Measurements from ENCODE around the gene RTN4RL1.
A peak's percentile ranks its signal among the peaks of the same experiment; 100 is the strongest.

The RTN4RL1 gene

GRCh38 chr17:1908699-1909309 is 116.3 kb downstream of the RTN4RL1 start:
- in situ Hi-C loops (cut with HindIII; ENCODE audit: low sequenced_read_pairs): loop anchor here (25.0 kb wide), 1 partner anchor 128 kb away; the partner anchor contains the start of genes DPH1, OVCA2 and RTN4RL1
- DNase-seq (ENCODE audit: low read depth, low spot score): peak; percentile 74
- peak; percentile 75 for TF ChIP-seq CTCF (IDR thresholded peaks at IDR 0.05; ENCODE audit: low read depth, low read length)
- peak overlapping the region; percentile 21 for H3K4me3 ChIP-seq (ENCODE audit: low read depth, low read length)

- no peak for TF ChIP-seq CTCF (IDR thresholded peaks at IDR 0.05; ENCODE audit: low read depth, low read length)
- in situ Hi-C loops (cut with HindIII; ENCODE audit: low sequenced_read_pairs): loop anchor here (25.0 kb wide), 1 partner anchor 129 kb away; the partner anchor contains the start of genes DPH1, OVCA2 and RTN4RL1
- H3K4me3 ChIP-seq (ENCODE audit: low read depth, low read length): peak overlapping the region; percentile 21
- DNase-seq (ENCODE audit: low read depth, low spot score): peak; percentile 33
These were observed 117.0 kb downstream of the RTN4RL1 start for GRCh38 chr17:1907909-1908698.

GRCh38 chr17:1907216-1907631 is 117.9 kb downstream of the RTN4RL1 start:
- no peak for DNase-seq (ENCODE audit: low read depth, low spot score)
- in situ Hi-C loops (cut with HindIII; ENCODE audit: low sequenced_read_pairs): loop anchor here (25.0 kb wide), 1 partner anchor 130 kb away; the partner anchor contains the start of genes DPH1, OVCA2 and RTN4RL1
- TF ChIP-seq CTCF (IDR thresholded peaks at IDR 0.05; ENCODE audit: low read depth, low read length): no peak
- no peak overlapping the region for H3K4me3 ChIP-seq (ENCODE audit: low read depth, low read length)

- no peak overlapping the region for H3K4me3 ChIP-seq (ENCODE audit: low read depth, low read length)
- no peak for DNase-seq (ENCODE audit: low read depth, low spot score)
- TF ChIP-seq CTCF (IDR thresholded peaks at IDR 0.05; ENCODE audit: low read depth, low read length): no peak
- in situ Hi-C loops (cut with HindIII; ENCODE audit: low sequenced_read_pairs): loop anchor here (25.0 kb wide), 1 partner anchor 131 kb away; the partner anchor contains the start of genes DPH1, OVCA2 and RTN4RL1
These were observed 118.5 kb downstream of the RTN4RL1 start for GRCh38 chr17:1906662-1907101.

GRCh38 chr17:1905190-1905913 is 119.8 kb downstream of the RTN4RL1 start:
- in situ Hi-C loops (cut with HindIII; ENCODE audit: low sequenced_read_pairs): loop anchor here (25.0 kb wide), 1 partner anchor 132 kb away; the partner anchor contains the start of genes DPH1, OVCA2 and RTN4RL1
- DNase-seq (ENCODE audit: low read depth, low spot score): no peak
- TF ChIP-seq CTCF (IDR thresholded peaks at IDR 0.05; ENCODE audit: low read depth, low read length): no peak
- no peak overlapping the region for H3K4me3 ChIP-seq (ENCODE audit: low read depth, low read length)
